ENCODE data around the gene CRACR2B. TPM values are rescaled to one million over a fixed set of nuclear protein-coding genes. Genes with fewer than 3 reads are reported as not detected.

CRACR2B gene
- total and polyA plus RNA-seq, 2 of the 8 experiments (the other 6 are each of a cell fraction or from before 2014, with no cell fraction given): 18.2 to 26.4 TPM

DNA sequence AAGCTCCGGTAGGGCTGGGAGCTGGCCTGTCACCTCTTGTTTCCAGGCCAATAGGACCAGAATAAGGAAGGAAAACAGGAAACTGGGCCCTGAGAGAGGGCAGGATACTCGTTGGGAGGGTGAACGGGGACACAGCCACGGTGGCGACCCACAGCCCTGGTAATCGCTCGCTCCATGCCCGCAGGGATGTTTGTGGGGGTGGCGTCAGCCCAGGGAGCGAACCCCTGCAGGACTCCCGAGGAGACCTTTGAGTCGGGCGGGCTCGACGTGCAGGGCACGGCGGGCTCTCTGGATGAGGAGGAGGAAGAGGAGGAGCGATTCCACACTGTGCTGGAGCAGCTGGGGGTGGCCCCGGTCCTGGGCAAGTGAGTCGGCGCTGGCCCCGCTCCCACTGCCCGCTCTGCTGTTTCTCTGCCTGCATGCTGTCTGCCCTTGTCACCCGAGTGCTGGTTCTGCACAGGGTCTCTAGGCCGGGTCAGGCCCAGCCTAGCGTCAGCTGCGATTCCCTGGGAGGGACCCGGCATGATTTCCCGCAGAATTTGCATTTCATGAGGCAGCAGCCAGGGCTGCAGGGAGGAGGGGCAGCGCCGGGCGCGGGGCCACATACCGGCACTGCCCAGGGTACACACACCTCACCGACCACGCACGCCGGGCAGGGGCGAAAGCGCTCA, 1.6 kb downstream of the CRACR2B start:
- peak overlapping the region; percentile 84 to 98 for H3K4me2 ChIP-seq (ENCODE audit: insufficient read depth in 1 of 2, low read depth in 2 of 2, low read length in 2 of 2)
- H2BK12ac ChIP-seq (ENCODE audit: low read depth, low read length): peak overlapping the region; percentile 92; the same call in 1 of the 2 replicates
- FAIRE-seq (no peak), DNase-seq (ENCODE audit: low read depth in 1 of 2, low spot score in 2 of 2) (peak in 1 of 2 experiments; percentile 76)
- peak overlapping the region; percentile 20 for H4K5ac ChIP-seq (ENCODE audit: insufficient read length, low read depth, low read length)
- H4K8ac ChIP-seq (ENCODE audit: extremely low read depth, insufficient read depth, low read length): 0 out of 2 replicates have a peak overlapping the region, but pooled peaks have one; percentile 9
- peak overlapping the region; percentile 45 to 74 (median 56) for H3K4me3 ChIP-seq (ENCODE audit: extremely low read depth in 1 of 4, insufficient read depth in 2 of 4, low read depth in 3 of 4, low read length in 4 of 4)
- H2BK120ac ChIP-seq (replicated peaks; ENCODE audit: low read depth, low read length): no peak overlapping the region
- H3K23ac ChIP-seq (ENCODE audit: insufficient read length): no peak overlapping the region
- H3K18ac ChIP-seq (ENCODE audit: extremely low read depth, low read length): peak overlapping the region; percentile 95
- no peaks in the 10 kb centered on the region; the same call in 1 of the 2 replicates for H3K79me1 ChIP-seq (ENCODE audit: low read depth, low read length)
- peaks cover 34% of the 10 kb centered on the region for H3K23me2 ChIP-seq (ENCODE audit: low read depth, low read length)
- H3K36me3 ChIP-seq (ENCODE audit: control insufficient read depth in 2 of 4, insufficient read depth in 4 of 4, low read length in 3 of 4): peaks cover 0 to 4% (median under 1%) of the 10 kb centered on the region in 4 experiments; a peak in 1 of 8 replicates
- H4K20me1 ChIP-seq (replicated peaks in 1 of 2; ENCODE audit: control insufficient read depth in 1 of 2, insufficient read depth in 2 of 2, low read length in 2 of 2): peaks cover 2 to 6% of the 10 kb centered on the region in 2 experiments
- no peak overlapping the region for H2BK20ac ChIP-seq (ENCODE audit: low read length)
- peak overlapping the region; percentile 88 for H4K91ac ChIP-seq (replicated peaks; ENCODE audit: insufficient read length, low read length)
- peak overlapping the region in 3 of 4 experiments; percentile 5 to 45 (median 45); a peak in 3 of 7 replicates for H3K9ac ChIP-seq (replicated peaks in 1 of 4; ENCODE audit: extremely low read depth in 1 of 4, low read depth in 3 of 4, low read length in 3 of 4)
- peaks cover 6 to 41% (median 31%) of the 10 kb centered on the region in 4 experiments for H3K27me3 ChIP-seq (replicated peaks in 1 of 4; ENCODE audit: control insufficient read depth in 3 of 4, extremely low read depth in 1 of 4, insufficient read depth in 3 of 4, low read length in 3 of 4)
- H3K9me3 ChIP-seq (ENCODE audit: insufficient read depth in 2 of 2, low read depth in 1 of 2, low read length in 1 of 2): no peaks in the 10 kb centered on the region
- H2BK5ac ChIP-seq (ENCODE audit: low read depth, low read length): peak overlapping the region; percentile 85; the same call in 1 of the 2 replicates
- no peak overlapping the region for H3K56ac ChIP-seq (replicated peaks; ENCODE audit: insufficient read length, low read depth, low read length)
- H3K79me2 ChIP-seq (ENCODE audit: control insufficient read depth in 1 of 2, insufficient read depth in 2 of 2, low read length in 2 of 2): no peaks in the 10 kb centered on the region; a peak in 1 of 4 replicates
- ChIA-PET CTCF (ENCODE audit: partially characterized antibody) (interaction anchor here (0.8 to 3.5 kb wide), 8 partner anchors 10 to 71 kb away, joined by 3 to 26 read pairs (median 6); partner anchors contain the start of genes PNPLA2, POLR2L and TSPAN4), POLR2A (ENCODE audit: partially characterized antibody) (interaction anchor here (0.9 to 53.0 kb wide), 6 partner anchors 1 to 82 kb away, joined by 4 to 1917 read pairs (median 4); partner anchors contain the start of genes CD151, CEND1, CRACR2B and GATD1)
- no peak overlapping the region for H3K27ac ChIP-seq (ENCODE audit: low read depth, low read length)
- H3K4me1 ChIP-seq (replicated peaks in 1 of 4; ENCODE audit: control insufficient read depth in 3 of 4, insufficient read depth in 4 of 4, low read length in 3 of 4): peaks cover 0 to 51% (median 44%) of the 10 kb centered on the region in 4 experiments; a peak in 6 of 7 replicates
- peak overlapping the region; percentile 92; the same call in 1 of the 2 replicates for H2BK15ac ChIP-seq (ENCODE audit: low read length)
- 9% methylated on average over 40 of the region's 40 CpGs; no CpG with 5 or more reads in 1 of the 2 experiments for WGBS, 2 experiments (ENCODE audit: extremely low coverage in 1 of 2, insufficient coverage in 1 of 2, insufficient read length in 1 of 2, insufficient replicate concordance in 2 of 2, low coverage in 1 of 2, low lambda C conversion rate in 2 of 2, missing lambda C conversion rate in 1 of 2)
- H3K4ac ChIP-seq (replicated peaks; ENCODE audit: insufficient read length, low read depth, low read length): no peak overlapping the region
- H3K14ac ChIP-seq (ENCODE audit: insufficient read length): no peak overlapping the region
- H2AFZ ChIP-seq (ENCODE audit: low read length): no peak overlapping the region
- H2AK5ac ChIP-seq (ENCODE audit: low read depth, low read length): peak overlapping the region; percentile 49; the same call in 1 of the 2 replicates
- TF ChIP-seq POLR2A (IDR thresholded peaks at IDR 0.05; ENCODE audit: control extremely low read depth in 1 of 2, low read depth in 2 of 2, low read length in 2 of 2) (no peak), EZH2 (IDR thresholded peaks at IDR 0.05; ENCODE audit: low read depth, low read length, severe bottlenecking) (no peak), HDAC6 (IDR thresholded peaks at IDR 0.05; ENCODE audit: low read depth, low read length) (no peak), YY1 (IDR thresholded peaks at IDR 0.05; ENCODE audit: low read depth, low read length) (no peak), JUN (IDR thresholded peaks at IDR 0.05; ENCODE audit: low read depth, low read length) (no peak), EP300 (IDR thresholded peaks at IDR 0.05; ENCODE audit: borderline replicate concordance in 1 of 2, low read depth in 2 of 2, low read length in 2 of 2) (no peak)
- TF ChIP-seq, protein P1, sequence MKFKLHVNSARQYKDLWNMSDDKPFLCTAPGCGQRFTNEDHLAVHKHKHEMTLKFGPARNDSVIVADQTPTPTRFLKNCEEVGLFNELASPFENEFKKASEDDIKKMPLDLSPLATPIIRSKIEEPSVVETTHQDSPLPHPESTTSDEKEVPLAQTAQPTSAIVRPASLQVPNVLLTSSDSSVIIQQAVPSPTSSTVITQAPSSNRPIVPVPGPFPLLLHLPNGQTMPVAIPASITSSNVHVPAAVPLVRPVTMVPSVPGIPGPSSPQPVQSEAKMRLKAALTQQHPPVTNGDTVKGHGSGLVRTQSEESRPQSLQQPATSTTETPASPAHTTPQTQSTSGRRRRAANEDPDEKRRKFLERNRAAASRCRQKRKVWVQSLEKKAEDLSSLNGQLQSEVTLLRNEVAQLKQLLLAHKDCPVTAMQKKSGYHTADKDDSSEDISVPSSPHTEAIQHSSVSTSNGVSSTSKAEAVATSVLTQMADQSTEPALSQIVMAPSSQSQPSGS (IDR thresholded peaks at IDR 0.05; ENCODE audit: low read length): no peak
- TF ChIP-seq, protein P2, sequence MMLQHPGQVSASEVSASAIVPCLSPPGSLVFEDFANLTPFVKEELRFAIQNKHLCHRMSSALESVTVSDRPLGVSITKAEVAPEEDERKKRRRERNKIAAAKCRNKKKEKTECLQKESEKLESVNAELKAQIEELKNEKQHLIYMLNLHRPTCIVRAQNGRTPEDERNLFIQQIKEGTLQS (IDR thresholded peaks at IDR 0.05; ENCODE audit: insufficient read depth, low read depth, low read length): no peak

All from H1 (cell line).